Esophagus (tissue), 2 donors: ENCODE measurements around the gene BEST4. TPM values are rescaled to one million over a fixed set of nuclear protein-coding genes. Genes with fewer than 3 reads are reported as not detected.

Experiments used
- H3K27ac ChIP-seq, 2 donors: one replicate each; pipeline ENCODE4 v1.5.1; 2013; ENCODE audit warnings: low read depth in 2 of 2, mild to moderate bottlenecking in 2 of 2, inconsistent platforms in 1 of 2, low read length in 1 of 2, moderate library complexity in 1 of 2
- H3K27me3 ChIP-seq, 2 donors: one replicate each; pipeline ENCODE4 v1.6.1; 2013; ENCODE audit warnings: low read length in 2 of 2, control low read depth in 1 of 2, mild to moderate bottlenecking in 1 of 2; ENCODE audit not compliant: insufficient read depth in 2 of 2, control insufficient read depth in 1 of 2
- H3K36me3 ChIP-seq, 2 donors: one replicate each; pipeline ENCODE4 v1.6.1; 2013; ENCODE audit warnings: low read length in 1 of 2; ENCODE audit not compliant: control insufficient read depth in 2 of 2, insufficient read depth in 2 of 2
- H3K4me1 ChIP-seq, 2 donors: one replicate each; pipeline ENCODE4 v1.6.1; 2013; ENCODE audit warnings: low read length in 1 of 2; ENCODE audit not compliant: control insufficient read depth in 2 of 2, insufficient read depth in 2 of 2
- H3K4me3 ChIP-seq, 2 donors: one replicate each; pipeline ENCODE4 v1.5.1; 2013; ENCODE audit warnings: low read length in 2 of 2, mild to moderate bottlenecking in 2 of 2, low read depth in 1 of 2, moderate library complexity in 1 of 2
- H3K9me3 ChIP-seq, 2 donors: one replicate each; pipeline ENCODE4 v1.6.1; 2013; ENCODE audit warnings: mild to moderate bottlenecking in 2 of 2, low read depth in 1 of 2, low read length in 1 of 2, moderate library complexity in 1 of 2; ENCODE audit not compliant: control insufficient read depth in 2 of 2, insufficient read depth in 1 of 2
- WGBS, 2 donors: extraction: QIAGEN DNeasy Blood & Tissue Kit; methylation state at CpG; one replicate each; pipeline ENCODE4 v1.1.7; 2013; 5-methylcytosine and 5-hydroxymethylcytosine counted together
- polyA plus RNA-seq, 2 donors: library from polyadenylated mRNA; stranded (reverse); fragments of 200-250 nt; gene quantifications; one replicate each; pipeline ENCODE4 v1.2.3, GENCODE V29; 2013
- donor health status: healthy with polysubstance abuse.
- donor health status: Bipolar disorder and iron deficiency.

BEST4 gene
- polyA plus RNA-seq = under 1 TPM; 0.11 to 0.26 TPM

GRCh38 chr1:44788120-44788860 is at the start of gene BEST4:
Gene BEST4 (minus strand): TSS chr1:44788170. CDS start chr1:44787705, 465 bp downstream.
- H3K27ac ChIP-seq = no peak within 1 kb of the TSS
- no peaks in the 10 kb centered on the region for H3K9me3 ChIP-seq
- no peaks in the 10 kb centered on the region for H3K36me3 ChIP-seq
- H3K4me3 ChIP-seq = no peak within 1 kb of the TSS
- no peaks in the 10 kb centered on the region for H3K27me3 ChIP-seq
- H3K4me1 ChIP-seq = peaks cover 0 to 7% of the 10 kb centered on the region in 2 donors
- WGBS, 2 donors = 77 to 83% methylated on average over 9 of the region's 9 CpGs

GRCh38 chr1:44835738-44836675 is 48.0 kb upstream of the BEST4 start:
- 62 to 63% methylated on average over 23 of the region's 23 CpGs for WGBS, 2 donors
- no peak overlapping the region for H3K4me3 ChIP-seq
- H3K36me3 ChIP-seq = no peaks in the 10 kb centered on the region
- H3K27ac ChIP-seq = no peak overlapping the region
- H3K4me1 ChIP-seq = no peaks in the 10 kb centered on the region
- H3K9me3 ChIP-seq = no peaks in the 10 kb centered on the region
- no peaks in the 10 kb centered on the region for H3K27me3 ChIP-seq

GRCh38 chr1:44834328-44834727 is 46.4 kb upstream of the BEST4 start:
- WGBS, 2 donors = 76 to 78% methylated on average over 7 of the region's 7 CpGs
- H3K4me1 ChIP-seq = no peaks in the 10 kb centered on the region
- no peak overlapping the region for H3K27ac ChIP-seq
- no peaks in the 10 kb centered on the region for H3K36me3 ChIP-seq
- H3K4me3 ChIP-seq = no peak overlapping the region
- H3K9me3 ChIP-seq = no peaks in the 10 kb centered on the region
- H3K27me3 ChIP-seq = no peaks in the 10 kb centered on the region

GRCh38 chr1:44832056-44832705 is 44.2 kb upstream of the BEST4 start:
- Histone ChIP-seq H3K4me3 (no peak overlapping the region), H3K9me3 (no peaks in the 10 kb centered on the region), H3K27ac (no peak overlapping the region), H3K27me3 (no peaks in the 10 kb centered on the region), H3K36me3 (no peaks in the 10 kb centered on the region), H3K4me1 (no peaks in the 10 kb centered on the region)
- WGBS, 2 donors = 68 to 73% methylated on average over 13 of the region's 13 CpGs

- Histone ChIP-seq H3K9me3 (no peaks in the 10 kb centered on the region), H3K4me1 (no peaks in the 10 kb centered on the region), H3K27me3 (no peaks in the 10 kb centered on the region), H3K4me3 (no peak overlapping the region), H3K27ac (no peak overlapping the region), H3K36me3 (no peaks in the 10 kb centered on the region)
- WGBS, 2 donors = 41% methylated on average over 9 of the region's 9 CpGs
These were observed 43.5 kb upstream of the BEST4 start for GRCh38 chr1:44831516-44831915.

- WGBS, 2 donors = 79 to 83% methylated on average over 10 of the region's 10 CpGs
- Histone ChIP-seq H3K27ac (no peak overlapping the region), H3K9me3 (no peaks in the 10 kb centered on the region), H3K4me3 (no peak overlapping the region), H3K4me1 (no peaks in the 10 kb centered on the region), H3K36me3 (no peaks in the 10 kb centered on the region), H3K27me3 (no peaks in the 10 kb centered on the region)
These were observed 42.9 kb upstream of the BEST4 start for GRCh38 chr1:44830900-44831304.

GRCh38 chr1:44829506-44830384 is 41.8 kb upstream of the BEST4 start:
- H3K4me3 ChIP-seq = no peak overlapping the region
- WGBS, 2 donors = 86 to 87% methylated on average over 12 of the region's 12 CpGs
- H3K4me1 ChIP-seq = no peaks in the 10 kb centered on the region
- no peaks in the 10 kb centered on the region for H3K36me3 ChIP-seq
- H3K27me3 ChIP-seq = no peaks in the 10 kb centered on the region
- H3K27ac ChIP-seq = no peak overlapping the region
- no peaks in the 10 kb centered on the region for H3K9me3 ChIP-seq

GRCh38 chr1:44828841-44829440 is 41.0 kb upstream of the BEST4 start:
- WGBS, 2 donors = 87 to 89% methylated on average over 15 of the region's 15 CpGs
- H3K27ac ChIP-seq = no peak overlapping the region

More at GRCh38 chr1:44828841-44829440, 41.0 kb upstream of the BEST4 start:
- Histone ChIP-seq H3K9me3 (no peaks in the 10 kb centered on the region), H3K27me3 (no peaks in the 10 kb centered on the region), H3K36me3 (no peaks in the 10 kb centered on the region), H3K4me1 (no peaks in the 10 kb centered on the region), H3K4me3 (no peak overlapping the region)
